HS-27A (cell line): ENCODE data around the gene KDM4C.

Experiments
- DNase-seq: peaks from one replicate; pipeline ENCODE4 v3.0.0-alpha.2; 2012; ENCODE audit warnings: low read depth, missing footprints

The KDM4C gene

DNA sequence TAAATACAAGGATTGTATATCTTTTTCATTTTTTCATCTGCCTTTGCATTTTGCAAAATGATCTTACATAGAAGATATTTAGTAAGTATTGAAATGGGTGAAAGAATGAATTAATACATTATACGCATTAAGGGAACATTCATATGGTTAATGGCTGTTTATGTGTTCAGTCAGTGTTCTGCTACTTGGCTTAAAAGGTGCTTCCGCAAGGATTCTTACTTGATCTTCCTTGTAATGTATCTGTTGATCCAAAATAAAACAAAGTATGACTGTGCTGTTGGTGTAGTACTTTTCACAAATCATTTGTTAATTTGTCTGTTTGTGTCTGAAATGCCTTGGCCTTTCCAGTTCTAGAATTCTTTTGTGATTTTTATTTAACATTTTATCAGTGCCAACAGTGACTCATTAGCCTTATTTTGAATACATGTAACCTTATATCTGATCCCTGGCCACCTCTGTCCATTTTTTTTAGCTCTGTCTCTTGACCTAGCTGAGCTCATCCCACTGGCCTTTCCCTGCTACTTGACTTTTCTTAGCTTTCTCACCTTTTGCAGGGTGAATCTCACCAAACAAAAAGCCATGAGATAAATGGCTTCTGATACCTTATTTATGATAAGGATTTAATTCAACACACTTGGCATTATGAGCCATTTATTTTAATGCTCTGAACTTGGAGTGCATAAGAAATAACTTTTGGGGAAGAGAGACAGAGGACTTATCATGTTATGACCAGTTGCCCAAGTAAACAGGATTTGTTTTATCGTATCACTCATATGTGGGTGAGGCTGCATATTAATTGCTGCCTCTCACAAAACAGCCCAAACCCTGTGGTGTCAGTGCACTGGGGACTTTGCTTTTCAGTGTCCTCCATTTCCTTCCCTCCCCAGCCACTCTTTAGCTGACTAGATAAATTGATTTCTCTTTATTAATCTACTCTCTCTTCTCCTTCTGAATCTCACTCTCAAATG lies 340.3 kb downstream of the KDM4C start:
- no peak for DNase-seq

DNA sequence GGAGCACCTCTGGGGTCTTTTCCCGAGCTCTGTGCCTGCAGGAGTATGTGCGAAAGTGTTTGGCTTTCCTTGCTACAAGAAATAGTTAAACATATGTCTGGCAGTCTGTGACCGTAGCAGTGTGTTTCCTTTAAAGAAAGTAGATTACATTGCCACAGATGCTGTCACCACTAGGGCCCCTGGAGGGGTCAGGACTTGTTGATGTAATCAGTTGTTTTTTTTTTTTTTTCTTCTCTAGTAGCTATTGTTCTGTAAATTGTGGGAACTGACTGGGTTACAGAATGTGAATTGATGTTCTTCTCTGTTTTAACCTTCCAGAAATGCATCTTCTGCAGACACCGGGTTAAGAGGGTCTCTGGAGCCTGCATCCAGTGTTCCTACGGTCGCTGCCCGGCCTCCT lies 345.6 kb downstream of the KDM4C start:
- DNase-seq, result no peak

DNA sequence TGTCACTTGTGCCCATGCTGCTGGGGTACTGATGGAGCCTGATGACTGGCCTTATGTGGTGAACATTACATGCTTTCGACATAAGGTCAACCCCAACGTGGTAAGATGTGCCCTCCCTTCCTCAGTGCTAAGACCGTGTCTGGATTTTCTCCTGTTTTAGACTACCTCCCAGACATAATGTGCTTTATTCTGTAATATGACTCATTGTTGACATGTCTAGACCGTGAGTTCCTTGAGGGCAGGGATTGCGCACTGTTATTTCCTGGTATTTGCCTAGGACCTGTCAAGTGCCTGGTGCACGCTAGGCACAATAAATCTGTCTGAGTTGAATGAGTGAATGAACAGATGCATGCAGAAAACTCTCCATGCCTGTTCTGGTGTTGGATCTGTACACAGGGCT lies 346.0 kb downstream of the KDM4C start:
- DNase-seq, result no peak

DNA sequence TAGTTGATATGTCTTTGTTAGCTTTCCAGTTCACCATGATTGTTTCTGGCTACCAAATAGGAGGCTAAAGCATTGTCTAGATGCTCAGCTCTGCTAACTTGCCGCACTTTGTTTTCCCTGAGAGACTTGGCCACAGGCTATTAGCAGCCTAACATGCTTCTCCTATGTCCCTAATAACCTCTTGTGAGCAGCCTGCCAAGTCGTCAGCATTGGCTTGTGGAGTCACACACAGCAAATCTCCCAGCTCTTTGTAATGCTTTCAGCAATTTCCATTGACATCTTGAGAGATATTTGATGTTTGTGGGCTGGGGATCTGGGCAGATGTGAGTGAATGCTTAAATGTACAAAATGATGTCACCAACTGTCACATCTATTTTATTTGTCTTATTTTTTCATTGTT lies 346.9 kb downstream of the KDM4C start:
- no peak for DNase-seq

DNA sequence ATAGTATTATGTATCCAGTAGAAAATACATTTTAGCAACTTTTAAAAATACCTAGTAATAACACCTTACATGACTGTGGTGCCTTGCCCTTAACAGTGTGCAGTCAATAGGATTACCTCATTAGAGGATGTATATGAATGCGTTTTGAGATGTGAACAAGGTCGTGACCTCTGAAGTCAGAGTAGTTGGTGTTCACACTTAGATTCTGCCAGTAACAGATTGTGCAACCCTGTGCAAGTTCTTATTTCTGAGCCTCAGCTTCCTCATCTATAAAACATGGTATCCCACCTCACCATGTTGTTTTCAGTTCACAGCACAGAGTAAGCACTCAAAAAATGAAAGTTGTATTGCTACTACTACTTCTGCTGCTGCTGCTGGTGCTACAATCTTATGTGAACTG lies 347.3 kb downstream of the KDM4C start:
- no peak for DNase-seq

DNA sequence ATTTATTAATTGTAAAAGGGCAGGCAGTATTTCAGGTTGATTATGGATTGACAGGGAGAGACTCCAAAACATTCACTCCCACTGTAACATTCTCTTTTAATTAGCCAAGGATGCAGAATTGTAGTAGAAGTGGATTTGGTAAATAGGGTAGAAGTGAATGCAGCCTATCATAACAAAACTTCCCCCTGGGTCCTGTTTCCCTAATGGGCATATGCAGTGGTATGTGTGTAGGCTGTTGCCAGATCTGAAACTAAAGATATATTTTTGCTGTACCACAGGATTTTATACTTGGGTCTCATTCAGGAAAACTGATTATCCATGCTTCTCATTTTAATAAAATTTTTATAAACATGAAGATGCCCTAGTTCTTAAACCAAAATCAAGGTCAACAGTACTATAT lies 351.2 kb downstream of the KDM4C start:
- DNase-seq, result no peak

DNA sequence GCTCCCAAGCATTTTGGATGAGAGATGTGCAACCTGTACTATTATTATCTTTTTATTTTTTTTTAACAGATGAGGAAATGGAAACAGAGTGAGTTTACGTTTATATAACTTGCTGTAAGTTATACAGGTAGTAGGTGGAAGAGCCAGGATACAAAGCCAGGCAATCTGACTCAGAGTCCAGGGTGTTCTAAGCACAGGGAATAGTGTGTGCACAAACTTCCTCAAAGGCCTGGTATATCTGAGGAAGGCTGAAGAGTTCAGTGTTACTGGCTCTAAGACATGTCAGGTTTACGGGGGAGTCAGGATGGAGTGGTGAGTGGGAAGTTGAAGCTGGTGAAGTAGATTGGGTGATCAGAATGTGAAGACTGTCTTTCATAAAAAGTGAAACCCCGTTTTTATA lies 353.6 kb downstream of the KDM4C start:
- no peak for DNase-seq

DNA sequence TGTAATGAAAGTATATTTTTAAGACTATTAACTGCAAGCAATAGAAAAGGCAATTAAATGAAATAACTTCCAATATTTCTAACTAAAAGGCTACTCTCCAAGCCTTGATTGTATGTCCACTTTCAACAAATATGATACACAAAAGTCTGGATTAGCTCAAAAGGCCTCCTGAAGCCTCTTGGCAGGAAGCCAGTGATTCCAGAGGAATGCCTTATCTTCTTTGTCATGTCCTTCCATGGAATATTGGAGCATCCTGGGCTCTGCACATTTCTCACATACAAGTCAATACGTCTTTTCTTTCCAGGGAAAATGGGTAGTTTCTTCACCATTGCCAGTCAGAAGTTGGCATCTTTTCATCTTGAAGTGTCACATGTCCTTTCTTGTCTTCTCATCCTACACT lies 357.8 kb downstream of the KDM4C start:
- DNase-seq, result no peak

DNA sequence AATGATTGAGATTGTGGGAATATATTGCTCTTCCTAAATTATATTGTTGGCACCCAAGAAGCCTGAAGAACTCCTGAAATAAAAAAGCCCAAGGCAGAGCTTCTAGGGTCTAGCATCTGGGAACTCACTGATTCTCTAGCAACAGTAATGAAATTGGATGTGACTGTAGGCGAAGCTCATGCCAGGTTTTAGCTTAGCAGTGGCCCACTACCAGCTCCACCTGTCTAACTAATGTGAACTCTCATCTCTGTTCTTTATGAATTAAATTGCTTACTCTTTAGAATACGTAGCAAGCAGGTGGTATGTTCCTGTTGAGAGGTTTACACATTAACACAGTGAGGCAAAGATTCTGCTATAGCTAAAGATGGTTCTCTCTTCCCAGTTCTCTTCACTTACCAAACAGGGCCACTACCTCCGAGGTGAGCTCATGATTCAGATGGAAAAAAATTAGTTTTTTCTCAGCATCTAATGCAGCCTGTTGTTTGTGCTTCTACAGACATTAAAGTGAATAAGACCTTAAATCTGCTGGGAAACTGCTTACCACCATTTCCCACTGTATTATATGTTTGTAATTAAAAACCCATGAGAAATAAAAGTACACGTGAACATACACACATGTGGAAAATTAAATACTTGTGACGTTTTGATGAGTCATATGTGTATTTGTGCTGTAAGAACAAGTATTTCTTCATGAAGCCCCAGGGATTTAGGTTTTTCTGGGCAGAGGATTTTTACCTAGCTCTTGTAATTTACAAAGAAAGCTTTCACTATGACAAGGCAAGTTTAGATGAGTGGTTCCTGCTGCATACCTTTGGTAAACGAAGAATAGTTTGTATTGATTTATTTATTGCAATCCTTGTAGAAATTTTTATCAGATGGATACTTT lies 360.1 kb downstream of the KDM4C start:
- DNase-seq, result no peak

DNA sequence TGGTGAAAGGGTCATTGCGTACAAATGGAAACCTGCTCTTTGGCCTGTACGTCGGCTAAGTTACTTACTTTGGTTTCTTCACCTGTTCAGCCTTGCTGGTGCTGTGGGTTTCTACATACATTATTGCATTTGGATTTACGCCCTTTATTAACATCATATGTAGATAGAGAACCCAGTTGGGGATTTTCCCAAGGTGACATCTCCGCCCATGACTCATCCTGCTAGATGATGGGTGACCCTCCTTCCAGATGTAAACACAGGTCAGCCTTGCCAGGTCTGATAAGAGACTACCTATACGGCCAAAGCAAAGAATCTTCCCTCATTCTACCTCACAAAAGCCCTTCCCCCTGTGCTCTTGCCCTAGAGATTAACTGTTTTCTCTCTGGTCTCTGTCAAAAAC lies 360.9 kb downstream of the KDM4C start:
- DNase-seq, result no peak

DNA sequence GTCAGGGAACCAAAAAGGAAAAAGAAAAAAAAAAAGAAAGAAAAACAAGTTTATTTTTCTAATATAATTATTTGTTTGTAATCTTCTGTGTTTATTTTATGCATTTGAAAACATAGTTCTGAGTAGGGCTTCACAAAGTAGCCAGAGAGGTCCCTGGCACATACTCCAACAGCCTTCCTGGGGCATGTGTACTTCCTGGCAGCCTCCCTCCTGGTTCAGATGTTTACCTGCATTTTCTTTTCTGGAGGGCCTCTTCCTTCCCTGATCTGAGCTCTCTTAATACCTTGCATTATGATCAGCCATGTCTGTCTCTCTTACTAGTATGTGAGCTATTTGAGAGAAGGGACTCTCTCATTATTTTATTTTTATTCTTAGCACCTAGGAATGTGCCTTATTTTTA lies 361.8 kb downstream of the KDM4C start:
- no peak for DNase-seq

DNA sequence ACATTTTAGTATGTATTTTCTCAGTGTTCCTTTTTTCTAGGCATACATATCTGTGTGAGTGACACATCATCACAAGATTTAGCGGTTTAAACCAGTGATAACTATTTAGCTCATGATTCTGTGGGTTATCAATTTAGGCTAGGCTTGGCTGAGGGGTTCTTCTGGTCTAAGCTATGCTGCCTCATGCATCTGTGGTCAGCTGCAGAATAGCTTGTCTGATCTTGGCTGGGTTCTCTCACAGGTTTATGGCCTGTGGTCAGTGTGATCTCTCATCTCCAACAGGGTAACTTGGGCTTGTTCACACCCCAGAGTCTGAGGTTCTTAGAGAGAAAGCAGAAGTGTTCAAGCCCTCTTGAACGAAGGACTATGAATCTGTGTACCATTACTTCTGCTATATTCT lies 363.3 kb downstream of the KDM4C start:
- no peak for DNase-seq

DNA sequence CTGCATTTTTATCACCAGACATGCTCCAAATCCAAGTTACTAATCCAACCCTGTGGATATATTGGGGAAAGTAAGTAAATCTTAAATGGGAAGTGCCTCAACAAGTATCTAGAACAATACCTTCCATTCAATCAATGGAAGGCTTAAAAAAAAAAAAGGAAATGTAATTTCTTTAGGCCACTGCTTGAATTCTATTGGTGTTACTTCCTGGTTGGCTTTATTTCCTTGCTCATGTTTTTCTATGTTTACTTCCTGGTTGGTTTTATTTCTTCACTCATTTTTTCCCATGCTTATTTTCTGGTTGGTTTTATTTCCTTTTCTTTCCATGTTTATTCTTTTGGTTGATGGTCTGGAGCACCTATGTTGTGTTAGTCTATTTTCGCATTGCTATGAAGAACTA lies 363.9 kb downstream of the KDM4C start:
- DNase-seq, result no peak

DNA sequence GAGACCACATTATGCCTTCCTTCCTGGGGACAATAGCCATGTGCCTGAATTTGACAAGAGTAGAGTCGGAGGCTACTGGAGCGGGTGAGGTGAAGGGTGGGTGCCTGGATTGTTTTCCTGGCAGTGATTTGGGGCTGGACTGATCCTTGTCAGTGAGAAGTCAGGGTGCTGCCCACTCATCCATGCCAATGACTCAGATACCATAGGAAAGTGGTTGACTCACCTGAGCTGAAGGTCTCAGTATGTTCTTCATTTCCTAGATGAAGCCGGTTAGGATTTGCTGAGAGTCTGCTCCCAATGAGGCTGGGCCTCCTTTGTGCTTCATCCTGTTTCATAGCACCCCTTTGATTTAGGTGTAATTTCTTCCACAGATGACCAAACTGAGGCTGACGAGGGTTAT lies 366.0 kb downstream of the KDM4C start:
- DNase-seq, result no peak

DNA sequence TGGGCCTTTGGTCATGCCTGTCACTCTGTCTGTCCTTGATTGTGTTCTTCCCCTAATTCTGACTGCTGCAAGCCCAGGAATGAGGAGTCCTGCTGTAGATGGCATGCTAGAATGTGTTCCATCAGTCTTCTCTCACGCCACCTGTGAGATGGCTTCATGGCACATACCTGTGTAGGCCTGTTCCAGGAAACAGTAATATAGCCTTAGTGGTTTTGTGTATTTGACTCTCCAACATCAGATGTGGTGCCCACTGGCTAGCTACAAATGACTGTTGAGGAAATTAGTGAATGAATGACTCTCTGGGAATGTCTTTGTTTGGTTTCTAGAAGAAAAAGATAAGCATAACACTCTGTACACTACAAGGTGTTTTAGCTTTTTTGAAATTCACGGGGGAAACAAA lies 367.5 kb downstream of the KDM4C start:
- no peak for DNase-seq

DNA sequence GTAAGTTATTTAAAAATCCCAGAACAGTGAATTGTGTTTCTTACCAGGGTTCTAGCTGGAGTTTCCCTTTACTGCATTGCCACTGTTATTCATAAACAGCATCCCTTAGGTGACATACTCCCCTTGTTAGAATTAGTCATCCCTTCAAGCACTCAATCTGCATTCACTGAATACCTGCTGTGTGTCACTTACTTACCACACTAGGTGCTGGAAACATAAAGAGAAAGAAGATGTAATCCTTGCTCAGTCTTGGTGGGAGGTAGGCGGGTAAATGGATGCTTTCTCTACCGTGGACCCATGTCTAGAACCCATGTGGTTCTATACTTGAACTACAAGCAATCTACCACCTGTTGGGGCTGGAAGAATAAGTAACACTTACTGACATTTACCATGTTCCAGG lies 371.6 kb downstream of the KDM4C start:
- DNase-seq, result no peak

DNA sequence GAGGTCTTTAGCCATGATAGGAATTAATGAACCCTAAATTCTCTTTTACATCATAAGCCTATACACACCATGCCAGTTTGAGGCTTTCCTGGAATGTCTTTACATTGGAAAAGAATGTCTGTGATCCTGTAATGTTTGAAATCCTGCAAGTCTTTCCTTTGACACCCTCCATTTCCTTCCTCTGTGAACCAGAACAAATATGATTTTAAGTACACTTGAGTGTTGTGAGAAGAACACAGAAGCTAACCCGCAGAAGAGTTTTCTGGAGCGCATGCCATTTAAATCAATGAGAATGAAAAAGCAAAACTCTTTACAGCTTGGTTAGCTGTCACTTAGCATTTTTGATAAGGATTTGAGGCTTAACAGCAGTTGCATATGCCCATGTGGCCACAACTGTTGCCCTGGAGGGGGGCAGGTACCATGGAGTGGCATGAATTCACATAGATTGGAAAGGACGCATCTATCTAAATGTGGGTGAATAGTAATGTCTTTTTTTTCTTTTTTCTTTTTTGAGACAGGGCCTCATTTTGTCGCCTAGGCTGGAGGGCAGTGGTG lies 372.6 kb downstream of the KDM4C start:
- DNase-seq, result no peak

DNA sequence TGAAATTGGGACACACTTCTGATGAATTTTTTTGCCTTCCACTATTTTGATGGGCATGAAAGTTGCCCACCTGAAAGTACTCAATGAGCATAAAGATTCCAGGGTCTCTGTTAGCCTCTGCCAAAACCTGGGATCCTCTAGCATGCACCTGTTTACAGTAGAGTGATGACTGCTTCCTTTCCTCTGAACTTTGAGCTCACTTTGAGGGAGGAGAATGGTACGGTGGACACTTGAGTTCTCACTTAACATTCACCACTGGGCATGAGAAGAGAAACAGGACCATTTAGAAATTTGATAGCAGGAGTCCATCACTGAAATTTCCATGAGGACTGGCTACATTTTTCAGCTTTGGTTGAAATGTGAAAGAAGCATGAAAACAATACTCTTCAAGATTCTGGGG lies 374.8 kb downstream of the KDM4C start:
- DNase-seq, result no peak

DNA sequence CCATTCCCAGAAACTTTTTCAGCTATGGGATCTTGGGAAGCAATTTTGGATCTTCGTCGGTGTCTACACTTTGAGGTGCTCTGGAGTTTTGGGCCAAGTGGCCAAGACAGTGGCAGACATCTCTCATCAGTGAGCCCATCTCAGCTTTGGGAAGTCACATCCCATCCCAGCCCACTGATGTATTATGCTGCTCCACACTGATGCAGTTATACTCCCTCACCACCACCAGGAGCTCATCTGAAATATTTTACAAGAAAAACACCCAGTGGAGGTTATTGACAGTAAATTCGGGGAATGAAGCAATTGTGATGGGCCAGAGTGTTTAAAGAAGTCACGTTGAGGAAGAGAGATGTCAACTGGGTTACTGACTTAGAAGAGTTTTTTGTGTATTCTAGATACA lies 378.0 kb downstream of the KDM4C start:
- DNase-seq, result no peak

DNA sequence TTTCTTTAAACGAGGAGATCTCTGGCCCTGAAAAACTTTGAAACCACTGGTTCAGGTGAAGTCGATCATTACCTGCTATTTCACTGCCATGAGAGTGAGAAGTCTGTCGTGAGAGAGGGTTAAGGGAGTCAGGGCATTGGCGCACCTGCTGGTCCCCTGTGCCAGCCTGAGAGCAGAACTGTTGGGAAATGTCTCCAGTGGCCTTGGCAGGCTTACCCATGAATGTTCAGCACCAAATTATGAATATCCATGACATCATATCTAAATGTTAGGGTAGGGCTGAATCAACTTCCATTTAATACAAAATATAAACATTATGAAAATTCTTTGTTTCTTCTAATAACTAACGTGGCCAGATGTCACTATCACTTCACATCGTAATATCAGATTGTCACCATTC lies 379.3 kb downstream of the KDM4C start:
- no peak for DNase-seq

DNA sequence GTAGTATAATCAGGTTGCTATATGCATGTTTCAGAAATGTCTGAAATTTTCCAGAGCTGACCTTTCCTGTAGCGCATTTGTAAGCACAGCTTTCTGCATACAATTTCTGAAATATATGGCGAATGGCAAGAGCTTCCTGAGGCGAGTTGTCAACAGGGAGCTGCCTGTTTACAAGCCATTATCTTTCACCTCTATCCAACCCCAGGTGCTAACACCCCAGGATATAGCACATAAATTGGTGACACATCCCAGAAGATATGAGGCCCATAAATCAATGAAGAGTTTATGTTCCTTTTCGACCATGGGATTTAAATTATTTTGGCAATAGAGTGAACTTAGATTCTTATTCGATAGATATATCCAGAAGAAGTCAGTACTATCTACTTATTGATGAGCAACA lies 379.8 kb downstream of the KDM4C start:
- DNase-seq, result no peak

DNA sequence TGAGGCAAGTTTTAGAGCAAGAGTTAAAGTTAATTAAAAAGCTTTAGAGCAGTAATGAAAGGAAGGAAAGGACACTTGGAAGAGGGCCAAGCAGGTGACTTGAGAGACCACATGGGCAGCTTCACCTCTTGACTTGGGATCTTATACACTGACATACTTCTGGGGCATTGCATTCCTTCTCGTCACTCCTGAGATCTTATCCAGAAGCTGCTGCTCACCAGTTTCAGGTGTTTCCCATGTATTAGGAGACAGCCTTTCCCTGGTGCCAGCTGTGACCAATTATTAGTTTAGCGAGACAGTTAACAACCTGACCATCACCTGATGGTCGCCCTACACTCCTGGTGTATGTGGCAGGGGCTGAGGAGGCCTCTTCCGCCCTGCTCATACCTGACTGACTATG lies 382.1 kb downstream of the KDM4C start:
- no peak for DNase-seq

DNA sequence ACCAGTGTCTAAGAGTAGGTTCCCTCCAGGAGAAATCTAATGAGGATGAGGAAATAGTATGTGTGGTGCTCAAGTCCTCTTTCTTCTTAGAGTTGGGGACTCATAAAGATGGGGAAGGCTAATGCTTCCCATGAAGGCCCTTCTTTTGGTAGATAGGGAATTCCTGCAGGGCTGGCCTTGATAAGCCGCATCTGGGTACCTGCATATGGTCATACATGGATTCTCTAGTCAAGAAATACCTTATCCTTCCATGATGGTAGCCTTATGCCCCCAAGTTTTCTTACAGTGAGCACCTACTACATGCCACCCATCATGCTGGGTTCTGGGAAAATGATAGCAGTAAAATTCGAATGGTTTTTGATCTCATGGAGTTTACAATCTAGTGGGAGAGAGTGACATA lies 382.6 kb downstream of the KDM4C start:
- no peak for DNase-seq
